GM23338 (cell line): ENCODE data around the gene PASD1. TPM values are rescaled to one million over a fixed set of nuclear protein-coding genes. Genes with fewer than 3 reads are reported as not detected.
A peak's percentile ranks its signal among the peaks of the same experiment; 100 is the strongest.

ENCODE experiments used
- ATAC-seq: fragments of 200-7000 bp; cut with Tn5 transposase; 3 replicates; pipeline ENCODE4 v1.9.1; 2020
- DNase-seq: peaks from one replicate; pipeline ENCODE4 v3.0.0-alpha.2; 2015; ENCODE audit warnings: low spot score
- H2AFZ ChIP-seq: fragments of 200-600 bp; sonication (generic); 2 replicates; pipeline ENCODE4 v1.8.0; 2016; ENCODE audit warnings: antibody characterized with exemption, mild to moderate bottlenecking, moderate library complexity
- H3F3A ChIP-seq: fragments of 200-600 bp; sonication (generic); replicated peaks from 2 replicates; pipeline ENCODE4 v1.8.0; 2017; ENCODE audit warnings: antibody characterized with exemption, mixed run types, low read depth
- H3K27ac ChIP-seq: fragments of 200-600 bp; sonication (generic); 2 replicates; pipeline ENCODE4 v1.6.1; 2016; ENCODE audit warnings: low read depth
- H3K27me3 ChIP-seq: fragments of 200-600 bp; sonication (generic); 2 replicates; pipeline ENCODE4 v1.8.0; 2016; ENCODE audit warnings: mild to moderate bottlenecking, mixed run types, moderate library complexity; ENCODE audit not compliant: insufficient read depth
- H3K36me3 ChIP-seq: fragments of 200-600 bp; sonication (generic); 2 replicates; pipeline ENCODE4 v1.8.0; 2016; ENCODE audit warnings: mild to moderate bottlenecking; ENCODE audit not compliant: insufficient read depth
- H3K4me1 ChIP-seq: fragments of 200-600 bp; sonication (generic); 2 replicates; pipeline ENCODE4 v1.8.0; 2016; ENCODE audit warnings: mild to moderate bottlenecking, moderate library complexity; ENCODE audit not compliant: insufficient read depth
- H3K4me2 ChIP-seq: fragments of 200-600 bp; sonication (generic); 2 replicates; pipeline ENCODE4 v1.7.1; 2017; ENCODE audit warnings: mixed run types
- H3K4me3 ChIP-seq: fragments of 200-600 bp; sonication (generic); 2 replicates; pipeline ENCODE4 v1.6.1; 2016; ENCODE audit warnings: mixed run types
- H3K79me2 ChIP-seq: fragments of 200-600 bp; sonication (generic); replicated peaks from 2 replicates; pipeline ENCODE4 v1.8.0; 2017; ENCODE audit warnings: mild to moderate bottlenecking; ENCODE audit not compliant: insufficient read depth
- H3K9me2 ChIP-seq: fragments of 200-600 bp; sonication (generic); 2 replicates; pipeline ENCODE4 v1.8.0; 2017; ENCODE audit not compliant: insufficient read depth
- H4K20me1 ChIP-seq: fragments of 200-600 bp; sonication (generic); replicated peaks from 2 replicates; pipeline ENCODE4 v1.8.0; 2017; ENCODE audit warnings: mild to moderate bottlenecking; ENCODE audit not compliant: insufficient read depth
- H3K27ac Mint-ChIP-seq: 2 replicates; pipeline ENCODE4 v1.8.0; 2020; ENCODE audit warnings: inconsistent platforms, mild to moderate bottlenecking, moderate library complexity, mixed read lengths
- H3K27me3 Mint-ChIP-seq: 3 replicates; pipeline ENCODE4 v1.8.0; 2022; ENCODE audit warnings: low read depth, mild to moderate bottlenecking, moderate library complexity, mixed read lengths, inconsistent platforms; ENCODE audit not compliant: insufficient read depth, poor library complexity
- H3K36me3 Mint-ChIP-seq: 3 replicates; pipeline ENCODE4 v1.8.0; 2021; ENCODE audit warnings: low read depth, mild to moderate bottlenecking, inconsistent platforms, moderate library complexity, mixed read lengths
- H3K4me1 Mint-ChIP-seq: 3 replicates; pipeline ENCODE4 v1.8.0; 2020; ENCODE audit warnings: mild to moderate bottlenecking, inconsistent platforms, mixed read lengths
- H3K4me3 Mint-ChIP-seq: 3 replicates; pipeline ENCODE4 v1.8.0; 2021; ENCODE audit warnings: moderate library complexity, mild to moderate bottlenecking, inconsistent platforms, mixed read lengths
- H3K9me3 Mint-ChIP-seq: 3 replicates; pipeline ENCODE4 v1.8.0; 2020; ENCODE audit warnings: moderate library complexity, mild to moderate bottlenecking, inconsistent platforms, mixed read lengths
- CREB1 ChIP-seq: fragments of 250-450 bp; sonication (Bioruptor Pico); IDR thresholded peaks from 2 replicates; pipeline ENCODE4 v1.5.0; 2020; ENCODE audit warnings: low read depth, mild to moderate bottlenecking, moderate library complexity
- CTCF ChIP-seq, 2 experiments: fragments of 200-600 bp in 1 of 2; sonication (generic) in 1 of 2; conservative IDR thresholded peaks; 2 replicates each; pipeline versions ENCODE4 v1.5.1 to v1.6.1; 2016 to 2017; ENCODE audit warnings: antibody characterized with exemption in 2 of 2, low read depth in 2 of 2, mild to moderate bottlenecking in 2 of 2, moderate library complexity in 1 of 2
- ETS1 ChIP-seq: IDR thresholded peaks from 2 replicates; pipeline ENCODE4 v1.6.1; 2016; ENCODE audit warnings: antibody characterized with exemption
- EZH2 ChIP-seq: fragments of 200-600 bp; sonication (generic); IDR thresholded peaks from one replicate; pipeline ENCODE4 v1.8.0; 2017; ENCODE audit warnings: antibody characterized with exemption, mild to moderate bottlenecking, low read depth; ENCODE audit not compliant: unreplicated experiment
- EZH2phosphoT487 ChIP-seq: fragments of 200-600 bp; sonication (generic); IDR thresholded peaks from one replicate; pipeline ENCODE4 v1.8.1; 2018; ENCODE audit warnings: antibody characterized with exemption; ENCODE audit not compliant: unreplicated experiment
- JUNB ChIP-seq: IDR thresholded peaks from one replicate; pipeline ENCODE4 v1.6.1; 2016; ENCODE audit warnings: antibody characterized with exemption; ENCODE audit not compliant: unreplicated experiment
- NANOG ChIP-seq: IDR thresholded peaks from 2 replicates; pipeline ENCODE4 v1.6.1; 2016; ENCODE audit warnings: antibody characterized with exemption, borderline replicate concordance
- POLR2AphosphoS5 ChIP-seq: IDR thresholded peaks from 2 replicates; pipeline ENCODE4 v1.6.1; 2016; ENCODE audit warnings: antibody characterized with exemption, low read depth
- REST ChIP-seq: IDR thresholded peaks from one replicate; pipeline ENCODE4 v1.6.1; 2018; ENCODE audit warnings: antibody characterized with exemption; ENCODE audit not compliant: unreplicated experiment
- STAT1 ChIP-seq: IDR thresholded peaks from one replicate; pipeline ENCODE4 v1.6.1; 2016; ENCODE audit warnings: antibody characterized with exemption; ENCODE audit not compliant: unreplicated experiment
- ZNF114 ChIP-seq: fragments of 250-450 bp; sonication (Bioruptor Pico); IDR thresholded peaks from 2 replicates; pipeline ENCODE4 v1.5.0; 2020; ENCODE audit warnings: mild to moderate bottlenecking, moderate library complexity
- ZNF331 ChIP-seq: fragments of 250-450 bp; sonication (Bioruptor Pico); IDR thresholded peaks from 2 replicates; pipeline ENCODE4 v1.5.0; 2020; ENCODE audit warnings: low read depth, mild to moderate bottlenecking, moderate library complexity
- polyA plus RNA-seq: library from polyadenylated mRNA; unstranded; fragments of >200 nt; fragmentation: Nextera tagmentation; extraction: Ambion mirVana; gene quantifications from 2 replicates; pipeline ENCODE4 v1.2.1, GENCODE V29; 2016
- total RNA-seq: library from RNA; depleted of rRNA; stranded (reverse); fragments of >200 nt; shearing (Covaris generic); gene quantifications from 2 replicates; pipeline ENCODE4 v1.2.3, GENCODE V29; 2014

PASD1 gene
- total and polyA plus RNA-seq, 2 experiments from 2014 or later, result 0.24 TPM; not detected in 1

- TF ChIP-seq EZH2, result no peak
These were observed 116.4 kb downstream of the PASD1 start (continued) for GRCh38 chrX:151679798-151680402.

- Mint-ChIP-seq H3K9me3 (no peaks in the 10 kb centered on the region), H3K36me3 (no peaks in the 10 kb centered on the region), H3K27me3 (no peaks in the 10 kb centered on the region), H3K27ac (no peak overlapping the region), H3K4me3 (no peak overlapping the region), H3K4me1 (no peaks in the 10 kb centered on the region)
- no peaks in the 10 kb centered on the region for H3K9me2 ChIP-seq
- ATAC-seq, result peak; percentile 88
- H3K27me3 ChIP-seq, result no peaks in the 10 kb centered on the region
- H4K20me1 ChIP-seq, result no peaks in the 10 kb centered on the region
- H2AFZ ChIP-seq, result no peak overlapping the region
- DNase-seq, result peak; percentile 75
- H3K4me3 ChIP-seq, result no peak overlapping the region
- no peaks in the 10 kb centered on the region for H3K36me3 ChIP-seq
- H3K27ac ChIP-seq, result no peak overlapping the region
- no peaks in the 10 kb centered on the region for H3F3A ChIP-seq
- no peak overlapping the region for H3K4me2 ChIP-seq
- TF ChIP-seq ZNF331 (CRISPR knock-in tag) (no peak), CTCF (conservative IDR thresholded peaks at IDR 0.05; ENCODE audit: low read depth in 2 of 2) (peak; percentile 56 to 80)
- no peaks in the 10 kb centered on the region for H3K79me2 ChIP-seq
- H3K4me1 ChIP-seq, result no peaks in the 10 kb centered on the region
These were observed 117.3 kb downstream of the PASD1 start for GRCh38 chrX:151680805-151681204.

GRCh38 chrX:151687635-151688034 lies 124.2 kb downstream of the PASD1 start:
- Histone ChIP-seq H3K27ac (no peak overlapping the region), H2AFZ (no peak overlapping the region), H3K4me1 (no peaks in the 10 kb centered on the region), H3F3A (no peaks in the 10 kb centered on the region), H3K79me2 (no peaks in the 10 kb centered on the region), H4K20me1 (no peaks in the 10 kb centered on the region), H3K27me3 (no peaks in the 10 kb centered on the region), H3K4me2 (no peak overlapping the region), H3K36me3 (no peaks in the 10 kb centered on the region), H3K9me2 (no peaks in the 10 kb centered on the region), H3K4me3 (no peak overlapping the region)
- no peak for TF ChIP-seq CREB1 (CRISPR knock-in tag)
- TF ChIP-seq JUNB, result no peak
- no peak for TF ChIP-seq ZNF331 (CRISPR knock-in tag)
- no peak for TF ChIP-seq NANOG
- no peak for TF ChIP-seq POLR2AphosphoS5
- TF ChIP-seq CTCF (conservative IDR thresholded peaks at IDR 0.05; ENCODE audit: low read depth in 2 of 2), result no peak
- TF ChIP-seq REST, result no peak
- no peak for TF ChIP-seq EZH2phosphoT487
- TF ChIP-seq STAT1, result no peak
- no peak for TF ChIP-seq ZNF114 (CRISPR knock-in tag)
- no peak for TF ChIP-seq ETS1
- no peak overlapping the region for H3K27ac Mint-ChIP-seq
- DNase-seq (no peak), ATAC-seq (no peak)
- no peak overlapping the region for H3K4me3 Mint-ChIP-seq
- no peaks in the 10 kb centered on the region for H3K4me1 Mint-ChIP-seq
- H3K36me3 Mint-ChIP-seq, result no peaks in the 10 kb centered on the region
- H3K9me3 Mint-ChIP-seq, result no peaks in the 10 kb centered on the region; the same call in 2 of the 3 replicates
- no peaks in the 10 kb centered on the region for H3K27me3 Mint-ChIP-seq
